ENCODE data around the gene PEAK1.
"Not testable (repeated sequence)": the region's sequence is repeated elsewhere in the genome, so short reads cannot be mapped to it uniquely, and the experiment has no call there.

PEAK1 gene

DNA sequence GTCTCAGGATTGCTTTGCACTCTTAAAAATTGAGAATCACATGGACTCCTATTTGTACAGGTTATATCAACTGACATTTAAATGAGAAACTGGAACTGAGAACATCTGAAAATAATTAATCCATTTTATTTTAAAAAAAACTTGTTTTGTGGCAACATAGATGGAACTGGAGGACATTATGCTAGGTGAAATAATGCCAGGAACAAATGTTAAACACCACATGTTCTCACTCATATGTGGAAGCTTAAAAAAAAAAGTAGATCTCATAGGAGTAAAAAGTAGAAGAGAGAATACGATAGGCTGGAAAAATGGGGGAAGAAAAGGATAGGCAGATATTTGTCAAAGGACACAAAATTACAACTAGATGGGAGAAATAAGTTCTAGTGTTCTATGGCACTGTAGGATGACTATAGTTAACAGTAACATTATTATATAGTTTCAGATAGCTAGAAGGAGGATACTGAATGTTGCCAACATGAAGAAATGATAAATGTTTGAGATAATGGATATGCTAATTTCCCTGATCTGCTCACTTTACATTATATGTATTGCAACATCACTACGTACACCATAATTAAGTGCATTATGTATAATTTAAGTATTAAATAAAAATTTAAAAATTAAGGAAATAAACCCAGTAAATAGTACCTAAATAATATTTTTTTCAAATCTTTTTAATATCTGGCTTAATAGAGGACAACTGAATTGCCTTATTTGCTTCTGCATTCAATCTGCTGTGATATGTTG lies 248.5 kb downstream of the PEAK1 start:
- DNase-seq: no peak

DNA sequence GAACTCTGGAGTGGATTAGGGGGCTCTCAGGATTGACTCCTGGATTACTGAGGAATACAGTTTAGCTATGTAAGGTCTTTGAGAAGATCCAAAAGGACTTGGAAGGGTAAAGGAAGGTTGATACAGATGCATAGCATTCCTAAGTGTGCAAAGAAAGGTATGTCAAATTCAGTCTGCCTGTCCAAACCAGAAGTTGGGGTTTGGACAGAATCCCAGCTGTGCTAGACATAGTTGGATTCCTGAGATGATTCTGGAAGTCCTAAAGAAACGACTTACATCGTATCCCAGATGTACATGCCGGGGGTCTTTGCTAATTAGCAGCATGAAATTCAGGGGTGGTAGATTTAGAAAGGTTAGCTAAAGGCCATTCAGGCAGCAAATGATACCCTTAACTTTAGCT lies 251.3 kb downstream of the PEAK1 start:
- DNase-seq: no peak

DNA sequence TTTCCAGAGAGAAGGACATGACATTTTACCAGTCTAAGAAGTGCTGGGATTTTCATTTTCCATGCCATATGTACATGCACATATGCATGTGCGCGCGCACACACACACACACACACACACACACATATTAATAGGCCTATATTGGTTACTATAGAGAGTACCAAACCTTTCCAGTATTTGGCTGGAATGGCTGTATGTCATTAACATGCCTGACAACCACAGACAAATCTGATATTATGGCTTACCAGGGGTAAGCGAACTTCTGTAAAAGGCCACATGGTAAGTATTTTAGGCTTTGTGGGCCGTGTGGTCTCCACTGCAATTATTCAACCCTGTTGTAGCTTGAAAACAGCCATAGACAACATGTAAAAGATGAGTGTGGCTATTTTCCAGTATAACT lies 251.8 kb downstream of the PEAK1 start:
- DNase-seq: no peak

DNA sequence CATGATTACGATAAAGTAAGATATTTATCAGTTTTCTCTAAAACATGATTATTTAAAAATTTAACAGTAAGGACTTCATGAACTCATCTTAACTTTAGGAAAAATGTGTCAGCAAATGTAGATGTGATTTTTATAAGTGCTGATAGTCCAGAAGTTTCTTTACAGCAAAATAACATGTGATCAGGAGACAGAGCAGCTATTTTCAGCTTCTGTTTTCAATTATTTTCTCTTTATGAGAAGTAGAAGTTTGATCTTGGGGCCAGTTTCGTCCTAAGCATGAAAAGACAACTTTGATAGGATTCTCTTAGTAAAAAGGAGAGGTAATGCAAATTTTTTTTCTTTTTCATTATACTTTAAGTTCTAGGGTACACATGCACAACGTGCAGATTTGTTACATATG lies 252.5 kb downstream of the PEAK1 start:
- no peak for DNase-seq

DNA sequence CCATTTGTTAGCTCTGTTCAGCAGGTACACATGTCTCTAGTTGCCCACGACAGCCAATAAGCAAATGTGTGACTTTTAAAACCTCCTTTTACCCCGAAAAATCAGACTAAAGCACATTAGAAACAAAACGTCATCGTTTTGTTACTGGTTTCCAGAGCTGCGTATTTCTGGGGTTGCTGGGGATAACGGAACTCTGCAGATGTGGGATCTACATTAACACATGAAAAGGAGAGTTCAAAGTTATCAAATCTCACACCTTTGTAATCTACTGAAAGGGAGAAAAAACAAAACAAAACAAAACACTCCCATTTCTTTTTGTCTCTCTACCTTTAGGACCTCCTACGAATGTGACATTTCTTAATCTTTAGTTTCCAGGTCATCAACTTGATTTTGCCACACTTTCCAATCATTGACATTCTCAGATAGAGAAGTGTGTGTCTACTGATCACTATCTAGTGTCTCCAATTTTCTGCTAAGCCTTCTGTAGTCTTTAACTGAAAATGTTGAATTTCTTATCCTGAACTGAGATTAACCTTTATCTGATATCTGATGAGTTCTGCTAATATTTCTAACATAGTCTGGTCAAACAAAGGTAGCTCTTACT lies 256.0 kb downstream of the PEAK1 start:
- no peak for DNase-seq

DNA sequence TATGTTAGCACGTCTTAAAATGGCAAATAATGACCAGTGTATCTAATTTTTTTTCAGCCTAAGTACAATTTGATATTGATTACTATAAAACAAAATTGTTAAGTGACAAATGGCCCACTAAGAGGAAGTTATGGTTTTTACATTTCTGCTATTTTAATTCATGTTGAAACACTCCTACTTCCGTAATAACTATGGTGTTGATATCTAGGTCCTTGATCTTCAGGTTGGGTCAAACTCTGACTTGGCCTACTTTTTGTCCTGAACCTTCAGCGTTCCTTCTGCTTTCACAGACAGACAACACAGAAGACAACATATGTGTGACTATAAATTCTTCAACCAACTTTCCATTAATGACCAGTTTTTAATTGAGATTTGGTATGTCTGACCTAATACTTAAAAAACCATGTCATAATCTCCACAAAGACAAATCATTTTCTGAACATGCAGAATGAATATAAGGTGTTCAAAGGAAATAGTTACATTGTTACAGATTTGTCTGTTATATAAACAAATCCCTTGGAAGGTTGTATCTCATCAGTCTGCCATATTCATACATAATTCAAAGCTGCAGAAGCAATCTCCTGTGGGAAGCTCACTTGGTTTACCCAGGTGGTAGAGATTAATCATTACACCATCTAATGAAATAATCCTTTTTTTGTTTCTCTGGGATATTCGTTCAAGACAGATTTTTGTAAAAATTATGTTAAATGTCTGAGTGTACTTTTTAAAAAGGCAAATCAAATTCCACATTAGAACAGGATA lies 256.9 kb downstream of the PEAK1 start:
- DNase-seq: no peak

DNA sequence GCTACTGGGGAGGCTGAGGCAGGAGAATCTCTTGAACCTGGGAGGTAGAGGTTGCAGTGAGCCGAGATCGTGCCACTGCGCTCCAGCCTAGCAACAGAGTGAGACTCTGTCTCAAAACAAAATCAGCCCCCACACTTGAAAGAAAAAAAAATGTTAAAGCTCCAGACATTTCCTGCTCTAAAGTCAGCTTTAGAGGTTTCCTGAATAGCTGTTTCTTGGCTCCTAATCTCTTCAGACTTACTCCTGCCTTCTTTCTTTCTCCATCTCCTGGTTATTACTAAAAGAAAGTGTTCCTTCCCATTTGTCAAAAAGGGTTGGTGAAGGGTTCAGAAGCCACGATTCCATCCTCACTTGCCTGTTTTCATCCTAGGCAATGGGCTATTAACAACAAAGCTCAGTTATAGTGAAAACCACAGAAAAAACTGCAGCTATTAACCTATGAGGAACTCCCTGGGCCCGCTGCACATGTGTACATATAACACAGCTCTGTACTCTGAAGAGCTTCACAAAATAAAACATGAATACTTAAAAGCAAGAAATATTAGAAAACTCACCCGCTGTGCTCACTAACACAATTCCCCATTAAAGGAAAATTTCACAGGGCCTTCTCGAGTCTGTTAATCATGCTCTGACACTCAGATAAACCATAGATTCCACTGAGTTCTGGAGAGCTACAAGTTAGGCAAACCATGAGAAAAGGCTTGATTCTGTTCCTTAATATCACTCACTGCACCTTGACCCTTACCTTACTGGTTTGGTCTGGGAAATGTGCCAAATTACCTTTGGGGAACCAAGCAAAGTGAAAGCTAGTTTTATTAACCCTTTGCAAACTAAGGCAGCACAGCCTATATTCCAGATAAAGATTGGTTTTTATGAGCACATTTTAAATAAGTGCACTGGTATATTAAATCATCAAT lies 259.1 kb downstream of the PEAK1 start:
- no peak for DNase-seq

DNA sequence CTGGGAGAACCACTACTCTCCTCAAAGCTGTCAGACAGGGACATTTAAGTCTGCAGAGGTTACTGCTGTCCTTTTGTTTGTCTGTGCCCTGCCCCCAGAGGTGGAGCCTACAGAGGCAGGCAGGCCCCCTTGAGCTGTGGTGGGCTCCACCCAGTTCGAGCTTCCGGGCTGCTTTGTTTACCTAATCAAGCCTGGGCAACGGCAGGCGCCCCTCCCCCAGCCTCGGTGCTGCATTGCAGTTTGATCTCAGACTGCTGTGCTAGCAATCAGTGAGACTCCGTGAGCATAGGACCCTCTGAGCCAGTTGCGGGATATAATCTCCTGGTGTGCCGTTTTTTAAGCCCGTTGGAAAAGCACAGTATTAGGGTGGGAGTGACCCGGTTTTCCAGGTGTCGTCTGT lies 263.9 kb downstream of the PEAK1 start:
- DNase-seq: not testable (repeated sequence)

DNA sequence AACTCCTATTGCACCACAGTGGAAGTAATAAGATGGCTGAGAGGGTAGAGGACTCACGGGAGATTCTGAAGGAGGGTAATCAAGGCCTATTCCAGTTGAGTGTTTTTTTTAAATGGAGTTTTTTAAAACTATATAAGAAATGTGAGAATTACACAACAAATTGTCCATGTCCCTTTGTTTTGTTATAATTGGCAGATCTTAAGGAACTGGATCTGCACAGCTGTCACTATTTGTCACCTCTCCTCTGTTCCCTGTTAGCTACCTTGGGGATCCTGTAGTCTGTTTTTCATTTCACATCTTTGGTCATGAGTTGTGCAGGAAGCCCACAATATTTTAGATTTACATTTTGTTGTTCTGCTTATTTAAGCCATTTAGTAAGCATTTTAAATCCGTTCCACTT lies 271.7 kb downstream of the PEAK1 start:
- DNase-seq: no peak

DNA sequence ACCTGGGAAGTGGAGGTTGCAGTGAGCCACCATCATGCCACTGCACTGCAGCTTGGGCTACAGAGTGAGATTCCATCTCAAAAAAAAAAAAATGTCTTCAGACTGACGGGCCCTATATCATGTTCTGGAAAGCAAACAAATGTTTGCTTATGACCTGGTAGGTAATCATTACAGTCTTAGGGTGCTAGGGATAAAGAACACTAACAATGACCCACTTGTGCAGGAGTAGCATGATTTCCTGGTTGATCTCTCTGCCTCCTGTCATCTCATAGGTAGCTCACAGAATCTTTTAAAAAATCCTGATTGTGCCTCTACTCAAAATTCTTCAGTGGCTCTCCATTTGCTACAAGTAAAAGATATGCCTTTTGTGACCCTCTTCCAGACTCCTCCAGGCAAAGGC lies 274.5 kb downstream of the PEAK1 start:
- DNase-seq: no peak

DNA sequence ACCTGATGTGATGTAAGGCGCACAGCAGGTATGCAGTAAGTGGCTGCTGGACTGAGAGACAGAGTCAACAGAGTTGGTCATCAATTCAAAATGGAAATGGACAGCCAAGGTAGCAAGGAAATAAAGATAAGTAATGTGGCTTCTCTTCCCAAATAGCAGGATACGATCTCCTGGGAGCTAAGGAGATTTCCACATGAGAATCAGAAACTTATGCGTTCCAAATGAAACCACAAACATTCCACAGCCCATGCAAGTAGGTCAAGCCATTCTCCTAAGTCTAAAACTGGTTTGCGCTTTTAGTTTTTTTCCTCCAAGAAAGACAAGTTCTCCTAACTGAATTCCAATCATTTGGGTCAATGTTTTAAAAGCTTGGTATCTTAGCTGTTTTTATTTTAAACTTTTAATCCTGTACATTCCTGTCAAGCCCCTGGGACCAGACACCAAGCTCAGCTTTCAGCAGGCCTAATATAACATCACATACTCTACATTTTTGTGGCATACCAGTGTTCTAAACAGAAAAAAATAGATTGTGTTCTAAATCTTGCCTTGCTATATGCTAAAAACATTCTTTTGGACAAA lies 275.3 kb downstream of the PEAK1 start:
- no peak for DNase-seq

DNA sequence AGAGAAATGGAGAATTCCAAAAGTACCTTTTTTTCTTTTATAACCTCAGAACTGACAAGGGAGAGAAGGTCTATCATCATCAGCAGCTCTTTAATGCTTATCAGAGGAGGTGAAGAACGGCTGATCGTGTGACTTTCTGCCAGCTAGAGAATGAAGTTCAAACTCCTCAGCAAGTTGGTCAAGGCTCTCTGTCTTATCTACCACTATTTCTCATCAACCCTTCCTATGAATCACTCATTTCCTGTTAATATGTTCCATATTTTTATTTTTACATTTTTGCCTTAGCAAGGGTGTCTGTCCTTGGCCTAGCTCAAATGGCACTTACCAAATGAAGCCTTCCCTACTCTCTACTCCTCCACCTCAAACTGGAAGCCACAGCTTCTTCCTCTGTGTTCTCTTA lies 275.9 kb downstream of the PEAK1 start:
- no peak for DNase-seq

DNA sequence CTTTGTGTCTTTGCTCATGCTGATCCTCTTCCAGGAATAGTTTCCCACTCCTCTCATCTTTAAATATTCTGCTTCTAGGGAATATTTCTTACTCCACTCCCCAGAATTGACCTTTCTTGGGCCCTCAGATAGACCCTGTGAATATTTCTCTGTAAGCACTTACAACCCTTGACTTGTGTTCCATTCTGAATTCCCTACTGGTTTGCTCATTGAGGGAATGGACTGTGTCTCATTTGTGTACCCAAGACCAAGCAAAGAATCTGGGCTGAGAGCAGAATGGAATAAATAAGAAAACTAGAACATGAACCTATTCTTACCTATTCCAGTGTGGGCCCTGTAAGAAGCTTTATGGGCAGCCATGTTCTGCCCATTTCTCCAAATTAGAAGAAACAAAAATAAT lies 276.3 kb downstream of the PEAK1 start:
- no peak for DNase-seq

DNA sequence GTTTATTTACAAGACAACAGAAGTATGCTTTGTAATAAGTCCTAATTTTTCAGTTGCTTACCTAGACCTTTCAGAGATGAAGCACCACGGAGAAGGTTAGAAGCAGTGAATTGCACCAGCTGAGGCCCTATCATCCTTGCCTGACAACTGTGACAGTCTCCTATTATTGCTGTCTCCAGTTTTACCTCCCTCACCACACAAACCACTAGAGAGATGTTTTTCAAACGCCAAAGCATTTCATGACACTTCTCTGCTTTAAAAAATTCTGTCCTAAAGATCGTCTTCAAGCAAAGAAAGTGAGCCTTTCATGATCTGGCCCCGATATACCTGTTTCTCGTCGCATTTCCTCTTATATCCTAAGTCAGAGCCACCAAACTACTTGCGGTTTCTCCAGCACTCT lies 276.7 kb downstream of the PEAK1 start:
- DNase-seq: no peak

DNA sequence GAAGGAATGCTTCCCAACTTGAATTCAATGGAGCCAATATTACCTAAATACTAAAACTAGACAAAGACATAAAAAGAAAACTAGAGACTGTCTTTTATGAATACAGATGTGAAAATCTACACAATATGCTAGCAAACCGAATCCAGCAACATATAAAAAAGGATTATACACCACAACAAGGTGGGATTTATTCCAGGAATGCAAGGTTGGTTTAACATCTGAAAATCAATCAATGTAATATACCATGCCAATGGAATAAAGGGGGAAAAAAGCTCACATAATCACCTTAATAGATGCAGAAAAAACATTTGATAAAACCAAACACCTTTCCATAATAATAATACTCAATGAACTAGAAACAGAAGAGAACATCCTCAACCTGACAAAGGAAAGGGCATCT lies 279.7 kb downstream of the PEAK1 start:
- DNase-seq: no peak

DNA sequence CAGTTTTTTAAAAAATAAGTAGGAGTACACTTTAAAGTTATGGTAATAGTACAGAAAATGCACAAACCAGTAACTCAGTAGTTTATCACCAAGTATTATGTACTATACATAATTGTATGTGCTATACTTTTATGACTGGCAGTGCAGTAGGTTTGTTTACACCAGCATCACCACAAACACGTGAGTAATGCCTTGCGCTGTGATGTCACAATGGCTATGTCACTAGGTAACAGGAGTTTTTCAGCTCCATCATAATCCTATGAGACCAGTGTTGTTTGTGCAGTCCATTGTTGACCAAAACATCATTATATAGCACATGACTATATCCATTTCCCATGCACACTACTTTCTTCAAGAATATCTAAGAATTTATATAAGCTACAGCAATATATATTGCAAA lies 280.6 kb downstream of the PEAK1 start:
- DNase-seq: no peak

DNA sequence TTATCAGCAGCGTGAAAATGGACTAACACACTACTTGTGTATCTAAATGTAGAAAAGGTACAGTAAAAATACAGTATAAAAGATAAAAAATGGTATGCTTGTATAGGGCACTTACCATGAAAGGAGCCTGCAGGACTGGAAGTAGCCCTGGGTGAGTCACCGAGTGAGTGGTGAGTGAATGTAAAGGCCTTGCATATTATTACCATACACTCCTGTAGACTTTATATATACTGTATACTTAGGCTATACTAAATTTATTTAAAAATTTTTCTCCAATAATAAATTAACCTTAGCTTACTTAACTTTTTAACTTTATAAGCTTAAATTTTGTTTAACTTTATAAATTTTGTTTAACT lies 281.8 kb downstream of the PEAK1 start:
- DNase-seq: no peak

DNA sequence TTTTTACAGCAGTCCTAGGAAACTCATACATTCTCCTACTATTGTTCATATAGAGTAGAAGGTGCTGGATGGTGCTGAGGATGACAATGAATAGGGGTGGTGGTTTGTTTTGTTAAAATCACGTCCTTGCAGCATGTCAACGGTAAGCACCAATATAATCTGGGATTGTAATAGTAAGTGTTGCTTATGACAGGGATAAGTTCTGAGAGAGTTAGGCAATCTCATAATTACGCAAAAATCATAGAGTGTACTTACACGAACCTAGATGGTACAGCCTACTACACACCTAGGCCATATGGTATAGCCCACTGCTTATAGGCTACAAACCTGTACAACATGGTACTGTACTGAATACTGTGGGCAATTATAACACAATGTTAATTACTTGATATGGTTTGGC lies 284.7 kb downstream of the PEAK1 start:
- DNase-seq: no peak

DNA sequence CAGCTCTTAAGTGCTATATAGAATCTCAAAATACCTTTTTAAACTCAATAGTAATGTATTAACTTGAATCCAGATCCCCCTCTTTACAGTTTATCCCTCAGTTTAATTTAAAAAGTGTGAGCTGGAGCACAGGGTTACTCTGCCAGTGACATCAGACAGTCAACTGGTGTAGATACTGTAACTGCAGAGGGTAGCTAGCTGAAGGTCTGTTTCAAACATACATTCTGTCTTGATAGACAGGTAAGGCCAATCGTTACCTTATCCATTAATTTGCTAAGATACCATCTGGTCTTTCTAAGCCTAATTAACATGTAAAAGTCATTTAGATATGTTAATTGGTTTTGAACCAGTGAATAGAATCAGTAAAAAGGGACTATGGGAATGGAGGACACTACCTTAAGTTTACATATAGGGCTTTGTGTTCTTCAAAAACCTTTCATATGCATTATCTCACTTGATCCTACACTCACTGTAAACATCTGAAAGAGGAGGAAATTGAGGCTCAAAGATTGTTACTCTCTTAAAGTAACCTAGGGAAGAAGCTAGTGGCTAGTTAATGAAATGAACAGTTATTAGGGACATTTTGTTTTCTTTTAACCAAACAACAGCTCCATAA lies 289.5 kb downstream of the PEAK1 start:
- DNase-seq: no peak

DNA sequence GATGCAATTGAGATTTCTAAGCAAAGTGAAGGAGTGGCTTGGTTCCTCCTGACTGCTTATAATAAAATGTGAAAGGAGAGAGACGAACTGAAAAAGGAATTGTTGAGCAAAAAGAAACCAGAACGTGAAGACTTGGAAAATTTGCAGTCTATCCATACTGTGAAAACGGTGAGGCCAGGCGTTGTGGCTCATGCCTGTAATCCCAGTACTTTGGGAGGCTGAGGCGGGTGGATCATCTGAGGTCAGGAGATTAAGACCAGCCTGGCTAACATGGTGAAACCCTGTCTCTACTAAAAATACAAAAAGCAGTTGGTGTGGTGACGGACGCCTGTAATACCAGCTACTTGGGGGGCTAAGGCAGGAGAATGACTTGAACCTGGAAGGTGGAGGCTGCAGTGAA lies 292.3 kb downstream of the PEAK1 start:
- DNase-seq: no peak

DNA sequence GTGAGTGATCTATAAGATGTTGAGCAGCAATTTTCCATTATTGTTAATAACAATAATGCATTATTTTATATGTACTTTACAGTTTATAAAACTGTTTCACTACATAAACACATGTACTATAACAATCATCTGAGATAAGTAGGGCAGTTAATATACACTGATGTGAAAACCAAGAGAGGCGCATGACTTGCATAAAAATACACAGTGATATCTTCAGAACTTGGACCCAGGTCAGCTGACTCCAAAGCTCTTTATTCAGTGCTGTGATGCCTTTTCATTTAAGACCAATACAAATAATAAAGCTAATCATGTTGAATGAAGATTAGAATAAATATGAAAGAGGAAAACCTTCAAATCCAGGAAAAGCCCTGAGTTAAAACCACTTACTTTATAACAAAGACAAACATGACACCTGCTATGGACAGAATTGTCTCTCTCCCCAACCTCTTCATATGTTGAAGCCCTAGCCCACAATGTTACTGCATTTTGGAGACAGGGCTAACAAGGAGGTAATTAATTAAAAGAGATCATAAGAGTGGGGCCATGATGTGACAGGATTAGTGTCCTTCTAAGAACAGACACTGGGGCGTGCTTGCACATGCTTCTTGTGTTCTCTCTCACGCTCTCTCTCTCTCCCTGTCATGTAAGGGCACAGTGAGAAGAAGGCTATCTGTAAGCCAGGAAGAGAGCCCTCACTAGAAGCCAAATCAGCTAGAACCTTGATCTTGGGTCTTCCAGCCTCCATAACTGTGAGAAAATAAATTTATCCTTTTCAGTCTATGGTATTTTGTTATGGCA lies 293.2 kb downstream of the PEAK1 start:
- DNase-seq: no peak

DNA sequence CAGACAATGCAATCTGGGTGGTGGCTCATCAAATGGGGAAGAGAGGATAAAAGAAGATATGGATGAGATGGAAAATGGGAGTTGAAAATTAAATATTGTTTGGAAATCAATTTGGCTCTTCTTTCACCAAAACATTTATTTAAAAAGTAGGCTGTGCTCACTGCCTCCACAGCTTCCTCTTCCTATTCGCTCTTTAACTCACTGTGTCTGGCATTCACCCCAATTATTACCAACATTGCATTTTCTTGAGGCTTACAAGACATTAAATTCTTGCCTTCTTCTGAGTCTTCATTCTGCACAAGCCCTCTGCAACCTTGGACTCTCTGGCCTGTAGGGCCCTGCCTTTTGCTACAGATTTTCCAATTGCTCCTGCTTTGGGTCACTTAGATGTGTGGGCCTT lies 296.1 kb downstream of the PEAK1 start:
- DNase-seq: no peak
